Measurements from ENCODE around the gene SDR39U1. TPM values are rescaled to one million over a fixed set of nuclear protein-coding genes. Genes with fewer than 3 reads are reported as not detected.

The SDR39U1 gene
- total and polyA plus RNA-seq, 4 experiments from 2014 or later = 43.2 to 109 (median 79.5) TPM

DNA sequence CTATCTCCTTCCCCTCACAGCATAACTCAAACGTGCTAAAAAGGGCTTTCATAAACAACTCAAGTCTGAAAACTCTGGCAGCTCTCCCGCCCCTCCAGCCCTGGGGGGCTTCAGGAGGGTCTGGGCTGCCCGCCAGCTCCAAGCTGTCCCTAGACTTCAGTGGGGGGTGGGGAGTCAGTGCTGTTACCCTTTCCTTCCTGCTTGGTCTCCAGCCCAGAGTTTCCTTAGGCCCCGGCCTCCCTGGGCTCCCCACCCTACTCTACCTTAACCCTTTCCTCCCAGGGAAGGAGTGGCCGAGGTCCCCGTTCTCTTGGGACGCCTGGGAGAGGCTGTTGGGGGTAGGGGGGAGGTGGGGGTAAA is 44.3 kb downstream of the SDR39U1 start:
- no peak overlapping the region for H3K27ac Mint-ChIP-seq
- Histone ChIP-seq H3K4me3 (ENCODE audit: low read length in 2 of 2) (no peak overlapping the region), H3K9me3 (ENCODE audit: control insufficient read depth in 1 of 2, low read length in 2 of 2) (no peaks in the 10 kb centered on the region), H3K27ac (ENCODE audit: low read depth, low read length) (no peak overlapping the region), H3K27me3 (ENCODE audit: insufficient read depth, low read length) (no peaks in the 10 kb centered on the region), H3K4me1 (ENCODE audit: insufficient read depth, low read length) (peaks cover 9% of the 10 kb centered on the region), H3K36me3 (ENCODE audit: insufficient read depth, low read length) (no peaks in the 10 kb centered on the region)
- H3K4me3 Mint-ChIP-seq = no peak overlapping the region
- H3K27me3 Mint-ChIP-seq = peaks cover 4% of the 10 kb centered on the region in 2 donors
- no peaks in the 10 kb centered on the region for H3K9me3 Mint-ChIP-seq
- ChIA-PET POLR2A (ENCODE audit: partially characterized antibody) (interaction anchor here (0.7 to 1.4 kb wide), 2 partner anchors 32 to 44 kb away, joined by 3 to 5 read pairs; partner anchors contain the start of genes CBLN3 and KHNYN), CTCF (ENCODE audit: partially characterized antibody) (interaction anchor here (1.5 kb wide), 1 partner anchor 65 kb away, joined by 7 read pairs; no protein-coding TSS in a partner anchor)
- intact Hi-C loops (cut with micrococcal nuclease) = no loop called here
- no peak for DNase-seq
- peaks cover 4 to 13% (median 6%) of the 10 kb centered on the region in 4 donors for H3K4me1 Mint-ChIP-seq
- H3K36me3 Mint-ChIP-seq = no peaks in the 10 kb centered on the region

DNA sequence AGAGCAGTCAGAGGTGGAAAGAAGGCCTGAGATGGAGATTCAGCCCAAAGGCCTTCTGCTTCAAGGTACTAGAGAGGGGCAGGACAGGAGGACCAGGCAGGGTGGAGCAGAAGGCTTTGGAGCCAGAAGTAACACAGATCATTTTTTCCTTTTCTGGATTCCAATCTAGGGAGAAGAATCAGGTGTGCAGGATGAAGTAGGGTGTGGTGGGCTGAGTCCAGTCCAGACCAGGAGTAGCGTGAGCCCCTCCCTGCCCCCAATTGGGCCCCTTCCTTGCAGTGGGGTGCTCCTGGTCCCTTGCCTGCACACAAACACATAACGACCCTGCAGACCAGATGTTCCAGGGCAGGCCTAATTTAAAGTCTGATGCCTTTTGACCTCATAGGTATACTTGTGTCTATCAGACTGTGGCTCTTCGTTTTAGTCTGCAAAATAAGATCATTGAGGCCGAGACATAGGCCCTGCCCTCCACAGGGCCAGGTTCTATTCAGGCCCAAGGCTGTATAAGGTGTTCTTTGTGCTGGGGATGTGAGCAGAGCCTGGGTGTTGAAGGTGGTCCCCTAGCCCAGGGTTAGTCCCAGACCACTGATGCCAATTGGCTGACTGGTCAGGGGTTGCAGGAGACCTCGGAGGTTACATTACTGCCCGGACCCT is 44.8 kb downstream of the SDR39U1 start:
- Histone ChIP-seq H3K27me3 (ENCODE audit: insufficient read depth, low read length) (no peaks in the 10 kb centered on the region), H3K4me1 (ENCODE audit: insufficient read depth, low read length) (peaks cover 9% of the 10 kb centered on the region), H3K27ac (ENCODE audit: low read depth, low read length) (no peak overlapping the region), H3K4me3 (ENCODE audit: low read length in 2 of 2) (no peak overlapping the region), H3K36me3 (ENCODE audit: insufficient read depth, low read length) (no peaks in the 10 kb centered on the region), H3K9me3 (ENCODE audit: control insufficient read depth in 1 of 2, low read length in 2 of 2) (no peaks in the 10 kb centered on the region)
- peaks cover 4% of the 10 kb centered on the region in 2 donors for H3K27me3 Mint-ChIP-seq
- peaks cover 4 to 13% (median 6%) of the 10 kb centered on the region in 4 donors for H3K4me1 Mint-ChIP-seq
- H3K4me3 Mint-ChIP-seq = peak overlapping the region in 6 of 8 donors; percentile 11 to 71 (median 54)
- CTCF ChIA-PET (ENCODE audit: partially characterized antibody) = interaction anchor here (1.1 to 1.9 kb wide), 2 partner anchors 34 to 64 kb away, joined by 3 to 4 read pairs; no protein-coding TSS in a partner anchor
- intact Hi-C loops (cut with micrococcal nuclease) = no loop called here
- no peaks in the 10 kb centered on the region for H3K36me3 Mint-ChIP-seq
- no peaks in the 10 kb centered on the region for H3K9me3 Mint-ChIP-seq
- POLR2A ChIA-PET (ENCODE audit: partially characterized antibody) = no interaction called here
- H3K27ac Mint-ChIP-seq = peak overlapping the region in 3 of 7 donors; percentile 46 to 58 (median 47)
- no peak for DNase-seq

GRCh38 chr14:24395609-24396582 is 46.7 kb downstream of the SDR39U1 start:
- no peaks in the 10 kb centered on the region for H3K9me3 ChIP-seq (ENCODE audit: control insufficient read depth in 1 of 2, low read length in 2 of 2)
- POLR2A ChIA-PET (ENCODE audit: partially characterized antibody) = no interaction called here
- H3K36me3 ChIP-seq (ENCODE audit: insufficient read depth, low read length) = no peaks in the 10 kb centered on the region
- Mint-ChIP-seq H3K27me3 (peaks cover 10% of the 10 kb centered on the region in 2 donors), H3K36me3 (no peaks in the 10 kb centered on the region), H3K4me3 (peak overlapping the region in 1 of 8 donors; percentile 6), H3K27ac (no peak overlapping the region), H3K9me3 (no peaks in the 10 kb centered on the region), H3K4me1 (peaks cover 4 to 13% (median 6%) of the 10 kb centered on the region in 4 donors)
- no peak for DNase-seq
- CTCF ChIA-PET (ENCODE audit: partially characterized antibody) = interaction anchor here (1.9 kb wide), 1 partner anchor 62 kb away, joined by 4 read pairs; no protein-coding TSS in a partner anchor
- H3K27ac ChIP-seq (ENCODE audit: low read depth, low read length) = no peak overlapping the region
- H3K27me3 ChIP-seq (ENCODE audit: insufficient read depth, low read length) = peaks cover 5% of the 10 kb centered on the region
- H3K4me3 ChIP-seq (ENCODE audit: low read length in 2 of 2) = no peak overlapping the region
- intact Hi-C loops (cut with micrococcal nuclease) = no loop called here
- H3K4me1 ChIP-seq (ENCODE audit: insufficient read depth, low read length) = peaks cover 9% of the 10 kb centered on the region

GRCh38 chr14:24394275-24394674 is 48.3 kb downstream of the SDR39U1 start:
- H3K9me3 Mint-ChIP-seq = no peaks in the 10 kb centered on the region
- Histone ChIP-seq H3K4me3 (ENCODE audit: low read length in 2 of 2) (no peak overlapping the region), H3K27ac (ENCODE audit: low read depth, low read length) (no peak overlapping the region), H3K36me3 (ENCODE audit: insufficient read depth, low read length) (no peaks in the 10 kb centered on the region), H3K27me3 (ENCODE audit: insufficient read depth, low read length) (peaks cover 5% of the 10 kb centered on the region), H3K9me3 (ENCODE audit: control insufficient read depth in 1 of 2, low read length in 2 of 2) (no peaks in the 10 kb centered on the region), H3K4me1 (ENCODE audit: insufficient read depth, low read length) (peaks cover 2% of the 10 kb centered on the region)
- H3K4me1 Mint-ChIP-seq = peaks cover 0 to 2% (median 1%) of the 10 kb centered on the region in 4 donors
- peaks cover 11 to 16% of the 10 kb centered on the region in 2 donors for H3K27me3 Mint-ChIP-seq
- ChIA-PET POLR2A (ENCODE audit: partially characterized antibody) (no interaction called here), CTCF (ENCODE audit: partially characterized antibody) (no interaction called here)
- intact Hi-C loops (cut with micrococcal nuclease) = no loop called here
- DNase-seq = no peak
- H3K4me3 Mint-ChIP-seq = no peak overlapping the region
- no peaks in the 10 kb centered on the region for H3K36me3 Mint-ChIP-seq
- no peak overlapping the region for H3K27ac Mint-ChIP-seq

DNA sequence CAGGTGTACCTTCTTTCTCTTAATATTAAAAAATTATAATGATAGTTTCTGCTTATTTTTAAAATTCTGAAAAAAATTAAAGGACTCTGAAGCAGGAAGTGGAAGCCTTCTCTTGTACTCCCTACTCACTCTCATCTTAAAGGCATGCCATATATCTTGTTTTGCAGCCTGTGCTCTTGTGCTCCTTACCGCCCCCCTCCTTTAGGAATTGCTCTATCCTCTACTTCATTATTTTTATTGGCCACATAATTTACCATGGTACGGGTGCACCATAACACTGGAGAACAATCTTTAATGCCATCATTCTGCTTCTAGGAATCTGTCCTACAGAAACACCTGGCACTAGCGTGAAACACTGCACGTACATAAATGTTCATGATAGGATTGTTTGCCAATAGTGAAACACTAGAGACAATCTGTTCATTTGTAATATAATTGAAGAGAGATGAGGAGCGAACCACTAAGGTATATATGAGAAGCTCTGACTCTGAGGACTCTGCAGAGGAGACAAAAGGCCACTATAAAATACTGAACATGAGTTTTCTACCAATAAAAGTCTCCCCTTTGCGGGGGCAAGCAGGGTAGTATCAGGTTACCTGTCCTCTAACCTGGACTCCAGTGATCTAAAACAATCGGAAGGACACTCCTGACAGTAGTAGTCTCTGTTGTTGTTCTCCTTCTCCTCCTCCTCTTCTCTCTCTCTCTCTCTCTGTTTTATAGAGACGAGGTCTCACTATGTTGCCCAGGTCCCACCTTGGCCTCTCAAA is 50.1 kb downstream of the SDR39U1 start:
- no peak for DNase-seq
- Histone ChIP-seq H3K27ac (ENCODE audit: low read depth, low read length) (no peak overlapping the region), H3K9me3 (ENCODE audit: control insufficient read depth in 1 of 2, low read length in 2 of 2) (no peaks in the 10 kb centered on the region), H3K4me3 (ENCODE audit: low read length in 2 of 2) (no peak overlapping the region), H3K36me3 (ENCODE audit: insufficient read depth, low read length) (no peaks in the 10 kb centered on the region), H3K27me3 (ENCODE audit: insufficient read depth, low read length) (peaks cover 5% of the 10 kb centered on the region), H3K4me1 (ENCODE audit: insufficient read depth, low read length) (no peaks in the 10 kb centered on the region)
- Mint-ChIP-seq H3K27ac (no peak overlapping the region), H3K36me3 (no peaks in the 10 kb centered on the region), H3K4me1 (peaks cover 0 to under 1% (median 0%) of the 10 kb centered on the region in 4 donors), H3K4me3 (no peak overlapping the region), H3K27me3 (peaks cover 14 to 24% of the 10 kb centered on the region in 2 donors), H3K9me3 (no peaks in the 10 kb centered on the region)
- intact Hi-C loops (cut with micrococcal nuclease) = no loop called here
- CTCF ChIA-PET (ENCODE audit: partially characterized antibody) = interaction anchor here (0.6 kb wide), 1 partner anchor 697 kb away, joined by 4 read pairs; no protein-coding TSS in a partner anchor
- POLR2A ChIA-PET (ENCODE audit: partially characterized antibody) = no interaction called here

DNA sequence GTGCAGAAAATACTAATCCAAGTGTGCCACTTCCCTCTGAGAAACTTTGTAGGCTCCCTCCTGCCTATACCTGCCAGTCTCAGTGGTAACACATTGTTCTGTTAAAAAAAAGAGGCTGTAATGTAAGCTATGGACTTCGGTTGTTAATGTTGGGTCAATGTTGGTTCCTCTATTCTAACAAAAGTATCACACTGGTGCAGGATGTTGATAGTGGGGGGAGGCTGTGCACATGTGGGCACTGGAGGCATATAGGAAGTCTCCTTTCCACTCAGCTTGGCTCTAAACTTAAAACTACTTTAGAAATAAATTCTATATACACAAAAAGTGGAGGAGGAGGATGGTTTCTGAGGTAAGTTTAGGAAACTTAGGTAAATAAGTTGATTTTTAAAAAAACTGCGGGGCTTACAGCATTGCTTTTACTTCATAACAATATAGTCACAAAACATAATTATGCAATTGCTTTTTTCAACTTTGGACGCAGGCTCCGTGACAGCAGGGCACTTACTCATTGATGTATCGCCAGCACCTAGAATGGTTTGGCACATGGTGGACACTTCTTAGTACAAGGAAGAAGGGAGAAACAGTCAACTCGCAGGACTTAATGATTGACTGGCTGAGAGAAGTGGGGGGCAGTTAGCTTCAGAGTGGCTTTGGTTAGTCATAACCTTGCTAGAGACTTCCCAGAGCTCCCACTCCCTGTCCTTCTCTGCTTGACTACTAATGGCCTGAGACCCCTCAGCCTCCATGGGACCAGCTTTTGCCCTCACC is 51.7 kb downstream of the SDR39U1 start:
- ChIA-PET POLR2A (ENCODE audit: partially characterized antibody) (no interaction called here), CTCF (ENCODE audit: partially characterized antibody) (no interaction called here)
- H3K27ac Mint-ChIP-seq = no peak overlapping the region
- no peaks in the 10 kb centered on the region for H3K4me1 ChIP-seq (ENCODE audit: insufficient read depth, low read length)
- H3K27ac ChIP-seq (ENCODE audit: low read depth, low read length) = no peak overlapping the region
- H3K9me3 Mint-ChIP-seq = no peaks in the 10 kb centered on the region
- H3K9me3 ChIP-seq (ENCODE audit: control insufficient read depth in 1 of 2, low read length in 2 of 2) = no peaks in the 10 kb centered on the region
- DNase-seq = no peak
- peaks cover 5% of the 10 kb centered on the region for H3K27me3 ChIP-seq (ENCODE audit: insufficient read depth, low read length)
- no peak overlapping the region for H3K4me3 ChIP-seq (ENCODE audit: low read length in 2 of 2)
- H3K36me3 Mint-ChIP-seq = no peaks in the 10 kb centered on the region
- no peak overlapping the region for H3K4me3 Mint-ChIP-seq
- peaks cover 18 to 30% of the 10 kb centered on the region in 2 donors for H3K27me3 Mint-ChIP-seq
- H3K4me1 Mint-ChIP-seq = no peaks in the 10 kb centered on the region
- intact Hi-C loops (cut with micrococcal nuclease) = no loop called here
- no peaks in the 10 kb centered on the region for H3K36me3 ChIP-seq (ENCODE audit: insufficient read depth, low read length)

Measured in CD4-positive, alpha-beta memory T cell (primary cell).